RKO (cell line): Measurements from ENCODE around the gene TOX2.

ENCODE experiments used
- DNase-seq: peaks from one replicate; pipeline ENCODE4 v3.0.0-alpha.2; 2016; ENCODE audit warnings: low spot score

The TOX2 gene

GRCh38 chr20:43957392-43957791, 42.7 kb downstream of the TOX2 start:
- no peak for DNase-seq

DNA sequence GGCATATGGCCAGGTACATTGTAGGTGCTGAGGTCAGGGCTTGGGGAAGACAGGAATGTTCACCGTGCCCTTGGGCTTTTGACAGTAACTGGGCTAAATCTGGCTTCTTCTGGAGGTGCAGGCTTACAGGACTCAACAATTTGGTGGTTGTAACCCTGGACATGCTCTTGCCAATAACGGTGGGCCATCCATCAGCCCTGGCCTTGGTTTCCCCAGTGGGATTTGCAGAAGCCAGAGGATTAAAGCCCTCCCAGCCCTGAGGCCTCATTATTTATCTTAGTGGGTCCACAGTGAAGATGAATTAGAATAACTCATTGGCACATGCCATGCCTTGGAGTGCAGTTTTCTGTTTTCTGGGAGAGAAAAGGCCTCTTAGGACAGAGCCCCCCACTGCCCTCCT, 44.0 kb downstream of the TOX2 start:
- DNase-seq: no peak

- DNase-seq: no peak
Observed at GRCh38 chr20:43959079-43959919, 44.6 kb downstream of the TOX2 start.

DNA sequence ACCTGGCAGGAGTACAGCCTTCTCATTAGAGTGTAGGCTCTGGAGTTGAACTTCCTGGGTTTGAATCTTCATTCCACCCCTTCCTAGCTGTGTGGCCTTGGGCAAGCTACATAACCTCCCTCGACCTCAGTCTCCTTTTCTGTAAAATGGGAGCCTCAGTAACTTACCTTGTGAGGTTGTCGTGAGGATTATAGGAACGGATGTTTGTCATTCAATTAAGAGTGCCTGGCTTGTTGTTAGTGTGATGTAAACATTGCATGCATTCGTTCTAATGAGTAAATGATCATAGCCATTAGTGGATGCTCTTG, 45.2 kb downstream of the TOX2 start:
- DNase-seq: no peak

GRCh38 chr20:43960231-43960630, 45.6 kb downstream of the TOX2 start:
- no peak for DNase-seq

- DNase-seq: no peak
Observed at GRCh38 chr20:43961116-43961515, 46.5 kb downstream of the TOX2 start.

DNA sequence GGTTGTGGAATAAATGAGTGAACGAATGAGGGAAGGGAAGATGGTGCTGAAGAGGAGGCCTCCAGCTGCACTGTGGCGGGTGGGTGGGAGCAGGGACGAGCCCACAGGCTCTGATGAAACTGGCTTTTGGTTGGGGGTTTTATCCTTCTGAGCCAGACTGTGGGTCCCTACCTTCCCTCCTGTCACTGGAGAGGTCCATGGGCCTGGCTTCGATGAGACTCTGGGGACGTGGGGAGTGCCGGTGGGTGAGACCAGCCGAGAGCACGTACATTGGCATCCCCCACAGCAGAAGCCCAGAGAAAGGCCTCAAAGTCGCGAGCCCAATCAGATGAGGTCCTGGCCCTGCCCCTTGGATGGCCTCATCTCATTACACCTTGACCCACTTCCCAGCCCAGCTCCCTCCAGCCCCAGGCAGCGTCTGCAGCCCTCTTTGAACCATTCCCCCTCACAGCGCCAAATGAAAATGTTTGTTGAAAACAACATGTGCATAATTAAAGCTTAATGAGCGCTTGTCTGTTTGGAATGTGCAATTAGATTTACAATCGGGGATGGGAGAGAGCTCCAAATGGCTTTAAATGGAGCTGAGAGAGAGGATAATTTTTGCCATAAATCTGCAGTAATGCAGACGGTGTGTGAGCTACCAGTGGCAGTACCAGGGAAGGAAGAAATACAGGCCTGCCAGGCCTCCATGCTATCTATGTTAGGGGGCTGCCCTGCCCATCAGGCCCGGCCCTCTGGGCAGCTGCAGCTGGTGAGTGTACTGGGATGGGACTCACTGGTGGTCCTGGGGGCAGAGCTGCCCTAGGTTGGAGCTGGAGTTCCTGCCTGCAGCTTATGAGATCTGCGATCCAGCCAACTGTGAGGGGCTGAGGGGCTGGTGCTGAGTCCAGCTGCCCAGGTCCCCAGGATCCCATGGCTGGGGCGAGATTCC, 47.2 kb downstream of the TOX2 start:
- no peak for DNase-seq

- DNase-seq: no peak
Observed at GRCh38 chr20:43962530-43962929, 47.9 kb downstream of the TOX2 start.

- no peak for DNase-seq
Observed at GRCh38 chr20:43963233-43963632, 48.6 kb downstream of the TOX2 start.

DNA sequence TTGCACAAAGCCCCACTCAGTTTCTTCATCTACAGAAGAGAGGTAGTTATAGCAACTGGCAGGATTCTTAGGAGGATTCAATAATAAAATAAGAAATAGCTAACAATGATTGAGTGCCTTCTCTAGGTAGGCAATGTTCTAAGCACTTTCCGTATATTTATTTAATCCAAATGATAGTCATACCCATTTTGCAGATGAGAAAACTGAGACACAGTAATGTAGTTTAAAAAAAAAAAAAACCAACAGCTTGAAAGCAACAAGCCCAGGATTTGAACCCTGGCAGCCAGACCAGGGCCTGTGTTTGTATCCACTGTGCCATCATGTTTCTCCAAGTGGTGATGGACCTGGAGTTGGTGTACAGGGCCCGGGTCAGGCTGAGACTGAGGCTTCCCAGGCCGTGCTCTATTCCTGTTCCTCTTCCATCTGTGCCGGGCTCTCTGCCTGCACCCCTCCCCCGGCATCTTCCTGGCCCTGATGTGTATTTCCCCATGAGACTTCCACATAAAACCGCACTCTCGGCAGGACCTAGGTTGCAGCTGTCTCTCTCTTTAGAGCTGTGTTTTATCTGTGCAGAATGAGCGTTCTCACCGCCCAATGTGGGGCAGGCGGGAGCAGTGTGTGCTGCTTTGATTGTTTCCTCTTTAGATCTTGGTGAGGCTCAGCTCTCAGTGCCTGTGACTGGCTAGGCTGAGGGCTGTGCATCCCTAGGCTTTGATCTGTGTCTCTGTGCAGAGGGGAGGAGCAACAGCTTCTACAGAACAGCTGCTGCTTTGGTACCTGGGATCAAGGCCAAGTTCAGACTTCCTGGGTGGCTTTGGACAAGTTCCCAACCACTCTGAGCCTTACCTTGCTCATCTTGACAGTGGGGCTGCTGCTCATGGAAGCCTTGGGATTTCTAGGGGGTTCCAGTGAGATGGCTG, 49.5 kb downstream of the TOX2 start:
- no peak for DNase-seq

DNA sequence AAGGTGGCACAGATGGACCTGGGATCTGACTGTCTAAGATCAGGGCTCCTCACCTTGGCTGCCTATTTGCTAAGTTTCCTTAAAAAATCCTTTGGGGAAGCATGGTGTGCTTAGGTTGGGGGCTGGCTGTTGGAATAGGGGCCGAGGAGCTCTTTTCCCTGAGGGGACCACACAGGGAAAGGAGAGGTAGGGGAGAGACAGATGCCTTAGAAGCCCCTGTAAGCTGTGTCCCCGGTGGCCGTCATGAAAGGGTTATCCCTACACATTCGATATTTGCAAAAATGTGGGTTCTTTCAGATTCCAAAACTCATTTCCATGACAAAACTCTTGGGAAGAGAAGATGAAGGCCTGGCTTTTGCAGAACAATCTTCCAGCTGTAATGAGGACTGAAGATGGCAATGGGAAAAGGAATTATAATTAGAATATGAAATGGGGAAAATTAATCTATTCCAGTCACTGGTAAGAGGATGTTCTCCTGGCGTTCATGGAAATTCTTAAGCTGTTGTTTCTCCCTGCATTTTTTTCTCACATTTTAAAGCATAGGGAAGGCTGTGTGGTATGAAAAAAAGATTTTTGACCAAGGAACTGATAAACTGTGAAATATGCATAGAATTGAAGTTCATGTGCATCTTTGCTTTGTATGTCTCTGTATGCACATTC, 53.8 kb downstream of the TOX2 start:
- DNase-seq: no peak

DNA sequence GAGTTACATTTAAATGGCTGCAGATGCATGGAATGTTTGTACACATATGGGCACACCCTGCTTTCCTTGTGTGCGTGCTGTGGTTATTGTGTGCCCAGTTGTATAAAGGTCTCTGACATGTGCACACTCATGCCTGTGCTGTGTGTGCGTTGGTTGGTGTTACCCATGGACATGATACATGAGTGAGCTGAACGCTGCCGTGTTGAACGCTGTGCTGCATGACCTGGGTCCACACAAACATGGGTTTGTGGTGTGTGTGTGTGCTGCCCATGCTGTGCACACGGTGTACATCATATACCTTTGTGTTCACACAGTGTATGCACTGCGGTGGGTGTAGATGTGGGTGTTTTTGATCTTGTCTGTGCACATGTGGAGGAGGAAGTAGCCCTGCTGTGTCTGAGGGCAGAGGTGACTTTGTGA, 54.4 kb downstream of the TOX2 start:
- no peak for DNase-seq

DNA sequence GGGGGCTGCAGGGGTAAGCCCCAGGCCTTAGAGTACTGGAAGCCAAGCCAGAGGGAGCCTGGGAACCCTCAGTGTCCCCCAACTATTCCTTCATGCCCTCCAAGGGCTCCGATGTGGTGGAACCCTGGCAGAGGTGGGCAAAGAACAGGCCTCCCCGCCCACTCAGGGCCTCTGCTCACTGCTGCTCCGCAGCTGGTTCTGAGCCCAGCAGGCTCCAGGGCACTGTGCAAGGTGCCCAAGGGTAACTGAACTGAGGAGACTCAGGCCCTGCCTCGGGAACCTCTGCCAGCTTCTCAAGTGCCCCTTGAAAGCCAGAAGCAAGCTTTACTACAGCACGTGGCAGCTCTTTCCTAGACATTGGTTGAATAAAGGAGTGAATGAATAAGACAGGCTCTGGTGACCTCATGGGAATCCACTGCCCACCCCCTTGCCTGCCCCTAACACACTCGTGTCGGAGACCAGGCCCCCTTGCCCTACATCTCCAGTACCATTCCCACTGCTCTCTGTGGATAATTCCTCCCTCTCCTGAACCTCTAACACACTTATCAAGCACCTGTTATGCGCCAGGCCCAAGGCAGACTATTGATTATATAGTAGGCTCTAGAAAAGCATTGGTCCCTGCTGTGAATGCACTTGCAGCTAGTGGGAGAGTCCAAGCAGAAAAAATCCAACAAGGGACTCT, 55.0 kb downstream of the TOX2 start:
- DNase-seq: no peak

DNA sequence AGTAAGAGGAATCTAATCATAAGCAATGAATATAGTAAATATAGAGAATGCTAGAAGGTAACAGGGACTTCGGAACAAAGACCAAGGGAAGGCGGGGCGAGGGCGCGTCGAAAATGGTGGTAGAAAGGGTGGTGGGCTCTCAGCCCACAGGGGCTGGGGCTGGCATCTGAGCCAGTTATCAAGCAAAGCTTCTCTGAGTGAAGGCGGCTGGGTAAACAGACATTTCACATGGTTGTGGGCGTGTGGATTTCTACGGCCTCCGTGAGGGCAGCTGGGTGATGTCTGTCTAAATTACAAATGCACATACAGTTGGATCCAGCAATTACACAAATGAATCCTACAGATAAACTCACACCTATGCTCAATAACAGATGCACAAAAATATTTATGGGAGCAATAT, 56.6 kb downstream of the TOX2 start:
- no peak for DNase-seq

- no peak for DNase-seq
Observed at GRCh38 chr20:43972051-43972450, 57.4 kb downstream of the TOX2 start.

- DNase-seq: no peak
Observed at GRCh38 chr20:43972692-43973091, 58.0 kb downstream of the TOX2 start.

DNA sequence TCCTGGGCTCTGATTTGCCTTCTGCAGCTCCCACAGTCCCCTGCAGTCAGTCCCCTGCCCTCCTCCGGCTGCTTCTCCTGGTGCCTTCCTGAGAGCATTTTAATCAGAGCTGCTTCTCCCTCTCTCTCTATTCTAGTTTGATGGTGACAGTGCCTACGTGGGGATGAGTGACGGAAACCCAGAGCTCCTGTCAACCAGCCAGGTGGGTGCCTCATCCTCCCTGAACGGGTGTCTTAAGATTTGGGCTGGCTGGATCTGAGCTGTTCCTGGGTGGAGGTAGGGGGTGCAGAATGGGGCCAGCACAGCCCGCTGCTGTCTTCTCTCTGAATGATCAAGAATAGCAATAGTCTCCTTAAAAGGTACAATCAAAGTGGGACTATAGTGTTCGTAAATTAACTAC, 58.6 kb downstream of the TOX2 start:
- DNase-seq: no peak

GRCh38 chr20:43973671-43974450, 59.2 kb downstream of the TOX2 start:
- no peak for DNase-seq

DNA sequence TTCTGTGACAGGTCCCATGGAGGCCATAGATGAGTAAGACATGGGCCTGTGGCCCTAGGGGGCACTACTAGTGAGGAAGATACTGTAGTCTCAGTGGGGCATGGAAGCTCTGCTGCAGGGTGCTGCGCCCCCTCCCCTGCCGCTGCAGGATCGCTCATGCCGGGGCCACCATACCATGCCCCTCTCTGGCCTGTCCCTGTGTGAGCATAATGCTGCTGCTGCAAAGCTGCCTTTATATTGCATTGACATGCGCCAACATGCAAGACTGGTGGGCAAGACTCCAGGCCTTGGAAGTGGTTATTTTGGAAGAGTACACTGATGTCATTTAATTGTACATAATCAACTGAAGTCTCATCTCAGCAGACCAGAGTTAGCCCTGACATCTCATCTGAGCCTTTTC, 60.0 kb downstream of the TOX2 start:
- DNase-seq: no peak

DNA sequence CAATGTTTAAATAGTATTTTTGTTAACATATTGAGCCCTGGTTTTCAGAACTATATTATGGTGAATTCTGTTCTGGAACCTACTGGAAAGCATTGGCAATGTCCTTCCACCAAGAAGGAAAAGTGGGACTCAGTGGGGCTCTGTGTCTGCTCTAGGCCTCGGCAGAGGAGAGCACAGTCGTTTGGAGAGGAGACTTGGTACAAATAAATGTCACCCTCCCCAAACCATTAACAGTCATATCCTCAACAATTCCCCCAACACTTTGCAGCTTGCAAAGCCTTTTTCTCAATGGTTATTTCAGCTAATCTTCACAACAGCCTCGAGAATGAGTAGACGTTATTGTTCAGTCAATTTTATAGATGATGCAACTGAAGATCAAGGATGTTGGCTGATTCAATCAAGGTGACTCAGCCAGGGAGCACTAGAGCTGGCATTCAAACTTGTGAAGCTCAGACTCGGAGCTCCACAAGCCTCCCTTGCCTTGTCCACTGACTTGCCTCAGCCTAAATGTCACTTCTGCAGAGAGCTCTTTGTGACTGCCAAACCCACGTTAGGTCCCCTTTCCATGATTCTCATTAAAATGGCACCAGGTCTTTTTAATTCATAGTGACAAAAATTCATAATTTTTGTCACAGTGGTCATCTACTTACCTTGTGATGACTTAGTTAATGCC, 60.6 kb downstream of the TOX2 start:
- peak; percentile 93 for DNase-seq
